Mesothelial cell of epicardium (in vitro differentiated cells): ENCODE results near the gene POLA1. TPM values are rescaled to one million over a fixed set of nuclear protein-coding genes. Genes with fewer than 3 reads are reported as not detected.
A peak's percentile ranks its signal among the peaks of the same experiment; 100 is the strongest.

Experiments used
- DNase-seq, 2 experiments: peaks; one replicate each; pipeline ENCODE4 v3.0.0; 2021; ENCODE audit warnings: low spot score in 2 of 2; ENCODE audit not compliant: unreplicated experiment in 2 of 2
- H3K27ac Mint-ChIP-seq: 2 replicates; pipeline ENCODE4 v1.8.0; 2021; ENCODE audit warnings: mixed read lengths
- H3K27me3 Mint-ChIP-seq: 2 replicates; pipeline ENCODE4 v1.8.0; 2021; ENCODE audit warnings: low read depth, mixed read lengths
- H3K36me3 Mint-ChIP-seq: 2 replicates; pipeline ENCODE4 v1.8.0; 2021; ENCODE audit warnings: mixed read lengths
- H3K4me1 Mint-ChIP-seq: 2 replicates; pipeline ENCODE4 v1.8.0; 2021; ENCODE audit warnings: mixed read lengths
- H3K4me3 Mint-ChIP-seq: 2 replicates; pipeline ENCODE4 v1.8.0; 2021; ENCODE audit warnings: mild to moderate bottlenecking, moderate library complexity, mixed read lengths
- H3K9me3 Mint-ChIP-seq: 2 replicates; pipeline ENCODE4 v1.8.0; 2021; ENCODE audit warnings: mixed read lengths
- CTCF ChIP-seq: fragments of 200-600 bp; sonication (generic); IDR thresholded peaks from one replicate; pipeline ENCODE4 v1.5.0; 2021; ENCODE audit warnings: antibody characterized with exemption; ENCODE audit not compliant: unreplicated experiment
- total RNA-seq: library from RNA; stranded (reverse); gene quantifications from 3 replicates; pipeline ENCODE4 v1.2.1, GENCODE V29; 2021

POLA1 gene
- total RNA-seq, 1 donor from 2014 or later, result 30.4 TPM

DNA sequence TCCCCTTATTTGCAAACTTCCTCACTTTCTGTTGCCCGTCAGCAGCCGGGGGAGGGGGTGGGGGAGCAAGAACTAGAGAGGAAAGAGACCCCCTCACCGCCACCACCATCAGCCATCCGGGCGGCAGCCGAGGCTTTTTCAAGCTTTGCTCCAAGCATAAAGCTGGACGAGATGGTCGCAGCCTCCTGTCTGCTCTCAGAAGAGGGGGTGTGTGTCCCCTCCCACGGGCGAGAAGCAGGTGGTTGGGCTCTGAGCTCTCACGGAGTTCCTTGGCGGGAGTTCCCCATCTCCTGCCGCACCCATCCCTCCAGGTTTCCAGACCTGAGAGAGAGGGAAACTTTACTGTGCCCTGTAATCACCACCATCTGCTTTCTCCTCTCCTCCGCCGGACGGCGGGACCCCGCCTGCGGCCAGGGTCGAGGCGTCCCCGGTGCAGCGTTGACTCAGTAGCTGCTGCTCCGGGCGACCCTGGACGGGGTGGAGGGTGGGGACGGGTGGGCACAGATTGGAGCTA, 326.7 kb downstream of the POLA1 start:
- peaks cover 98% of the 10 kb centered on the region for H3K27me3 Mint-ChIP-seq
- peaks cover 28% of the 10 kb centered on the region for H3K4me1 Mint-ChIP-seq
- DNase-seq, result no peak
- H3K9me3 Mint-ChIP-seq, result no peaks in the 10 kb centered on the region
- H3K27ac Mint-ChIP-seq, result no peak overlapping the region
- TF ChIP-seq CTCF, result no peak
- H3K4me3 Mint-ChIP-seq, result no peak overlapping the region
- no peaks in the 10 kb centered on the region for H3K36me3 Mint-ChIP-seq

- TF ChIP-seq CTCF, result peak; percentile 91
- peak in 1 of 2 experiments; percentile 77 for DNase-seq
- Mint-ChIP-seq H3K27ac (no peak overlapping the region), H3K9me3 (no peaks in the 10 kb centered on the region), H3K36me3 (no peaks in the 10 kb centered on the region), H3K4me3 (peak overlapping the region; percentile 15), H3K27me3 (peaks cover 98% of the 10 kb centered on the region), H3K4me1 (peaks cover 28% of the 10 kb centered on the region)
These were observed 327.3 kb downstream of the POLA1 start for GRCh38 chrX:25020905-25021449.

- no peaks in the 10 kb centered on the region for H3K36me3 Mint-ChIP-seq
- peak; percentile 19 for TF ChIP-seq CTCF
- peaks cover 17% of the 10 kb centered on the region for H3K4me1 Mint-ChIP-seq
- H3K27me3 Mint-ChIP-seq, result peaks cover 96% of the 10 kb centered on the region
- no peak for DNase-seq
- no peak overlapping the region for H3K4me3 Mint-ChIP-seq
- no peaks in the 10 kb centered on the region for H3K9me3 Mint-ChIP-seq
- no peak overlapping the region for H3K27ac Mint-ChIP-seq
These were observed 329.0 kb downstream of the POLA1 start for GRCh38 chrX:25022499-25023325.

- DNase-seq, result no peak
- Mint-ChIP-seq H3K4me3 (no peak overlapping the region), H3K36me3 (no peaks in the 10 kb centered on the region), H3K27ac (no peak overlapping the region), H3K27me3 (peaks cover 93% of the 10 kb centered on the region), H3K9me3 (no peaks in the 10 kb centered on the region), H3K4me1 (peaks cover 16% of the 10 kb centered on the region)
- no peak for TF ChIP-seq CTCF
These were observed 330.2 kb downstream of the POLA1 start for GRCh38 chrX:25023908-25024307.

- H3K36me3 Mint-ChIP-seq, result no peaks in the 10 kb centered on the region
- no peak for DNase-seq
- no peak overlapping the region for H3K4me3 Mint-ChIP-seq
- peaks cover 10% of the 10 kb centered on the region for H3K4me1 Mint-ChIP-seq
- H3K27me3 Mint-ChIP-seq, result peaks cover 89% of the 10 kb centered on the region
- TF ChIP-seq CTCF, result no peak
- no peaks in the 10 kb centered on the region for H3K9me3 Mint-ChIP-seq
- no peak overlapping the region for H3K27ac Mint-ChIP-seq
These were observed 331.9 kb downstream of the POLA1 start for GRCh38 chrX:25025615-25026014.
